ENCODE measurements around the gene DNAJC16.
"Not testable (repeated sequence)": the region's sequence is repeated elsewhere in the genome, so short reads cannot be mapped to it uniquely, and the experiment has no call there.

The DNAJC16 gene

DNA sequence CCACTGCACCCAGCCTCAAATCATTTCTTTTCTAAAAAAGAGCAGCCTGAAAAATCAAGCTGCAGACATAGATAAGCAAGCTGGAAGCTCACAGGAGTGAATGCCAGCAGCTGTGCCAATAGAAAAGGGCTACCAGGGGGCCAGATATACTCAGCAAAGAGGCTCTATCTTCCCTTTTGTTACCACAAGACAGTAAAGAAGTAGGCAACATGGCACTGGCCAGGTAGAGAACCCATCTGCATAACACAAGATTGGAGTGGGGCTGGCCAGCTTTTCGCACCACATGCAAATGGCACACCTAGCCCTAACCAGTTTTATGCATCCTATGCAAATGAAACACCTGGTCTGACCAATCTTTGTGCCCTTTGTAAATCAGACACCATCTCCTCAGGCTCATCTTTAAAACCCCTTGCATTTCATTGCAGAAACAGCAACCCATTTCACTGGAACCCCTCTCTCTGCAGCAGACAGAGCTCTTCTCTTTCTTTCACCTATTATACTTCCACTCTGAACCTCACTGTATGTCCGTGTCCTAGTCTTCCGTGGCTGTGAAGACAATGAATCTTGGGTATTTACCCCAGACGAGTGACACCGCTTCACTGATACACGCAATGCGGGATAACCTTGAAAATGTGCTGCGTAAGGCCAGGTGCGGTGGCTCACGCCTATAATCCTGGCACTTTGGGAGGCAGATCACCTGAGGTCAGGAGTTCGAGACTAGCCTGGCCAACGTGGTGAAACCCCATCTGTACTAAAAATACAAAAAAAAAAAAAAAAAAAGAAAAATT is 17.8 kb upstream of the DNAJC16 start:
- CTCF ChIA-PET = no interaction called here
- DNase-seq (ENCODE audit: low spot score) = no peak
- H3K27ac ChIP-seq = no peak overlapping the region
- TF ChIP-seq, protein P1, sequence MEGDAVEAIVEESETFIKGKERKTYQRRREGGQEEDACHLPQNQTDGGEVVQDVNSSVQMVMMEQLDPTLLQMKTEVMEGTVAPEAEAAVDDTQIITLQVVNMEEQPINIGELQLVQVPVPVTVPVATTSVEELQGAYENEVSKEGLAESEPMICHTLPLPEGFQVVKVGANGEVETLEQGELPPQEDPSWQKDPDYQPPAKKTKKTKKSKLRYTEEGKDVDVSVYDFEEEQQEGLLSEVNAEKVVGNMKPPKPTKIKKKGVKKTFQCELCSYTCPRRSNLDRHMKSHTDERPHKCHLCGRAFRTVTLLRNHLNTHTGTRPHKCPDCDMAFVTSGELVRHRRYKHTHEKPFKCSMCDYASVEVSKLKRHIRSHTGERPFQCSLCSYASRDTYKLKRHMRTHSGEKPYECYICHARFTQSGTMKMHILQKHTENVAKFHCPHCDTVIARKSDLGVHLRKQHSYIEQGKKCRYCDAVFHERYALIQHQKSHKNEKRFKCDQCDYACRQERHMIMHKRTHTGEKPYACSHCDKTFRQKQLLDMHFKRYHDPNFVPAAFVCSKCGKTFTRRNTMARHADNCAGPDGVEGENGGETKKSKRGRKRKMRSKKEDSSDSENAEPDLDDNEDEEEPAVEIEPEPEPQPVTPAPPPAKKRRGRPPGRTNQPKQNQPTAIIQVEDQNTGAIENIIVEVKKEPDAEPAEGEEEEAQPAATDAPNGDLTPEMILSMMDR (conservative IDR thresholded peaks at IDR 0.05; ENCODE audit: low read depth) = no peak
- POLR2A ChIA-PET (ENCODE audit: low non-redundant PET) = no interaction called here

- TF ChIP-seq, protein P1 (conservative IDR thresholded peaks at IDR 0.05; ENCODE audit: low read depth) = no peak
- ChIA-PET CTCF (no interaction called here), POLR2A (ENCODE audit: low non-redundant PET) (no interaction called here)
- DNase-seq (ENCODE audit: low spot score) = no peak
- H3K27ac ChIP-seq = no peak overlapping the region
Measured at GRCh38 chr1:15509586-15509985, 17.1 kb upstream of the DNAJC16 start.

- ChIA-PET CTCF (no interaction called here), POLR2A (ENCODE audit: low non-redundant PET) (no interaction called here)
- DNase-seq (ENCODE audit: low spot score) = no peak
- H3K27ac ChIP-seq = no peak overlapping the region
- TF ChIP-seq, protein P1 (conservative IDR thresholded peaks at IDR 0.05; ENCODE audit: low read depth) = no peak
Measured at GRCh38 chr1:15510611-15511405, 15.8 kb upstream of the DNAJC16 start.

GRCh38 chr1:15513192-15513591 is 13.5 kb upstream of the DNAJC16 start:
- TF ChIP-seq, protein P1 (conservative IDR thresholded peaks at IDR 0.05; ENCODE audit: low read depth) = no peak
- no peak for DNase-seq (ENCODE audit: low spot score)
- CTCF ChIA-PET = no interaction called here
- H3K27ac ChIP-seq = no peak overlapping the region
- POLR2A ChIA-PET (ENCODE audit: low non-redundant PET) = no interaction called here

DNA sequence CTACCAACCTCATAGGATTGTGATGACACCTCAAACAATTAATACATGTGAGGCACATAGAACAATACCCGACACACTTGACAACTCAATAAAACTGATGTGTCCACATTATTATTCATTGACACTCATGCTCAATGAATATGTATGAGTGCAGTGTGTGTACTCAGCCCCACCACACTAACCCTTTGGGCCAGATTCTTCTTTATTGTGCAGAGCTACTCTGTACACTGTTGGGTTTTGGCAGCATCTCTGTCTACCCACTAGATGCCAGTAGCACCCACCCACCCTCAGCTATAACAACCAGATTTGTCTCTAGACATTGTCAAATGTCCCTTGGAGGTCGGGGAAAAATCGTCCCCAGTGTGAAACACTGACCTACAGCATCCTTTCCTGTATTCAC is 12.7 kb upstream of the DNAJC16 start:
- H3K27ac ChIP-seq = no peak overlapping the region
- no peak for DNase-seq (ENCODE audit: low spot score)
- POLR2A ChIA-PET (ENCODE audit: low non-redundant PET) = no interaction called here
- TF ChIP-seq, protein P1 (conservative IDR thresholded peaks at IDR 0.05; ENCODE audit: low read depth) = no peak
- CTCF ChIA-PET = interaction anchor here (0.5 to 0.6 kb wide), 2 partner anchors 14 to 394 kb away, joined by 4 to 5 read pairs; no protein-coding TSS in a partner anchor

- H3K27ac ChIP-seq; DNase-seq (ENCODE audit: low spot score); POLR2A ChIA-PET (ENCODE audit: low non-redundant PET): not testable (repeated sequence)
- CTCF ChIA-PET = interaction anchor here (0.6 kb wide), 1 partner anchor 19 kb away, joined by 3 read pairs; no protein-coding TSS in a partner anchor
Measured at GRCh38 chr1:15514557-15514956, 12.1 kb upstream of the DNAJC16 start.

Measured in RWPE1 (cell line).